A549 treated with Mapracorat at 1 μM for 4 hours (cell line): ENCODE results near the gene EPAS1. TPM values are rescaled to one million over a fixed set of nuclear protein-coding genes. Genes with fewer than 3 reads are reported as not detected.

Experiments used
- total RNA-seq: library from RNA; stranded (reverse); fragments of 200-300 nt; extraction: Qiagen RNA extraction; gene quantifications from 5 replicates; pipeline ENCODE4 v1.2.3, GENCODE V29; 2022

EPAS1 gene
- 94.4 to 114 TPM (median 110 TPM) in 5 replicates for total RNA-seq

DNA sequence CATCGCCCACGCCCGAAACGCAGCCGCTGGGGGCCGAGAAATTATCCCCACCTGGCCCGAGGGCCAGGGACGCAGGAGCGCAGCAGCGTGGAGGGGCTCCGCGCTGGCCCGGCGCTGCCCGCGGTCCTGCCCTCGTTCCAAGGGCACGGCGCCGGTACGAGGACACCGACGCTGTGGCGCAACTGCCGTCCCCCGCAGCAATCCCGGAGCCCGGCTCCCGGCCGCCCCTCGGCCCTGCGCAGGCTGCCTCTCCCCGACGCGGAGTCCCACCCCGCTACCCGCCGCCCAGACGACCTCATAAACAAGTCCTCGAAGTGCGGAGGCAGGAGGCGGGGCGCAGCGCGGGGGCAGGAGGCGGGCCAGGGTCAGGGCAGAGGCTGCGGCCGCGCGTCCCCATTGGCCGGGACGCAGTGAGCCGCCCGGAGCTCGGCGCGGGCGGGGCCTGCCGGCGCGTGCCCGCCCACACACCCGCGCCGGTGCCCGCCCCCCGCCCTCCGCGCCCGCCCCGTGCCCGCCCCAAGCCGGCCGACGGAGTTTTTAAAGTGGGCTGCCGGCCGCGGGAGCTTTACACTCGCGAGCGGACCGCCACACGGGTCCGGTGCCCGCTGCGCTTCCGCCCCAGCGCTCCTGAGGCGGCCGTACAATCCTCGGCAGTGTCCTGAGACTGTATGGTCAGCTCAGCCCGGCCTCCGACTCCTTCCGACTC, at the start of gene EPAS1:
EPAS1 (plus strand) TSS at position 568 of the 706 bp plus-strand sequence. CDS start 505 bp downstream, outside the sequence.

Other genes starting within 250 kb of the EPAS1 start
- not detected in 5 replicates for gene TMEM247, start 182.2 kb downstream of the EPAS1 start, total RNA-seq
- gene RHOQ, start 245.1 kb downstream of the EPAS1 start, total RNA-seq = 40.8 to 57.5 TPM (median 49.0 TPM) in 5 replicates
- gene ATP6V1E2, start 245.2 kb downstream of the EPAS1 start, total RNA-seq = 12.0 to 15.0 TPM (median 14.1 TPM) in 5 replicates